COR-L47 (cell line): ENCODE results near the gene SLC4A5.
"Not testable (repeated sequence)": the region's sequence is repeated elsewhere in the genome, so short reads cannot be mapped to it uniquely, and the experiment has no call there.

Experiments used
- DNase-seq: peaks from one replicate; lab custom pipeline; 2025; lab: John Stamatoyannopoulos, UW

The SLC4A5 gene

GRCh38 chr2:74367789-74368188, 24.6 kb upstream of the SLC4A5 start:
- DNase-seq, result no peak

DNA sequence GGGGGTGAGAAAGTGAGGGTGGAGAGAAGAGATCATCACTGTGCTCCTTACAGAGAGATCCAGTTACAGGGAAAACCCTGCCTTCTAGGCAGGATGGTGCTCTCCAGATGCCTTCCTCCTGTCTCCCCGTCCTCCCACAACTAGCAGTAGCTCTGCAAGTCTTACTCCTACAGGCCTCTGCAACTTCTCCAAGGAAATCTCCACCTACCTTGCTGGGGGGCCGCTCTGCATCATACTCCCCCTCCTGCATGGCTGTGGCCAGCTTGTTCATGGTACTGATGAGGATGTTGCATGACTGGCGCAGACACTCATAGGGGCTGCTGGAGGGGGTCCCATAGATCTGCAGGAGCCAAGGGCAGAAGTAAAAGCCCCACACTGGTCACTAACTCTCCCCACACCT, 22.8 kb upstream of the SLC4A5 start:
- no peak for DNase-seq

- no peak for DNase-seq
Observed at GRCh38 chr2:74364533-74365505, 21.6 kb upstream of the SLC4A5 start.

DNA sequence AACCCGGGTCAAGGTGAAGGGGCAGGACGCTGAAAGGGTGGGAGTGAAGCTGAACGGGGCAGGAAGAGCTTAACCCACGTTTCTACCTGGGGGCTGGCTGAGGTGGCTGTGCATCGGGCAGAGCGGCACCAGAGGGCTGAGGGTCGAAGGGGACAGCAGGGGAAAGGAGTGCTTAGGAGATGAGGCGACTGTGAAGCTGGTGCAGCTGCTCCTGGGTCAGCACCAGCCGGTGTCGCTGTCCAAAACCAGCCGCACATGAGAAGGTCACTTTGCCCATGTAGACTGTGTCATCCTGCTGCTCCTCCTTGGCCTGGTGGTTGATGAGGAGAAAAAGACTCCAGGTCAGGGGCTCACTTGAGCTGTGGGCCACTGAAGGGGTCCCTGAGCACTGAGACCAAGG, 18.1 kb upstream of the SLC4A5 start:
- DNase-seq, result no peak

GRCh38 chr2:74357627-74358026, 14.4 kb upstream of the SLC4A5 start:
- no peak for DNase-seq

DNA sequence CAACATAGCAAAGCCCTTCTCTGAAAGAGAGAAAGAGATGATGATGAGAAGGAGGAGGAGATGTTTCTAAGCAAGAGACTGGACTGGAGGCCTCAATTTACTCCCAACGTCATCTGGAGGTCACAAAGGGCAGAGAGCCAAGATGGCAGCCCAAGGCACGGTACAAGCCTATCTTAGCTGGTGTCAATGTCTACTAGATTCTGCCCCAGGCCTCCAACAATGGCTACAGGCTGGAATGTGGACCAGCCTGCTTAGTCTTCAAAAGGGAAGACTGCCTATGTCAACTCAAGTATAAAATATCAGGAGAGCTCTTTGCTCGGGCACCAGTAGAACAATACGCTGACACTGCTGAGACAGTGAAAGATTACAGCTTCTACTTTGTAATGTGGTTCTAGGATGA, 6.7 kb upstream of the SLC4A5 start:
- no peak for DNase-seq

GRCh38 chr2:74347742-74348141, 4.5 kb upstream of the SLC4A5 start:
- no peak for DNase-seq

DNA sequence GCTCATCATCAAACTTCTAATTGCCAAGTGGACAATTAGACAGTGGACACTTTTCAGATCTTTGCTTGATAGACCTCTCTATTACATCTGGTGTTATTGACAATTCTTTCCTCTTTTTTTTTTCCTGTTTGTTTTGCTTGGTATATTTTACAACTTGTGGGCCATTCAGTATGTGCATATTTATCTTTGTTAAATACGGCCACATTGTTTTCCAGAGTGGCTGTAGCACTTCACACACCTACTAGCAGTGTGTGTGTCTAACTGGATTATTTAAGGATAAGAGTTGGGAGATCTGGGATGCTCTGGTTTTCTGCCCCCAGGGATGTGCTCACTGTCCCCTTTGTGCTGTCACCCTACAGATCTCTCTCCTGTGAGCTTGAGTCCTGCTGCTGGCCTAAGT, 4.1 kb upstream of the SLC4A5 start:
- no peak for DNase-seq

DNA sequence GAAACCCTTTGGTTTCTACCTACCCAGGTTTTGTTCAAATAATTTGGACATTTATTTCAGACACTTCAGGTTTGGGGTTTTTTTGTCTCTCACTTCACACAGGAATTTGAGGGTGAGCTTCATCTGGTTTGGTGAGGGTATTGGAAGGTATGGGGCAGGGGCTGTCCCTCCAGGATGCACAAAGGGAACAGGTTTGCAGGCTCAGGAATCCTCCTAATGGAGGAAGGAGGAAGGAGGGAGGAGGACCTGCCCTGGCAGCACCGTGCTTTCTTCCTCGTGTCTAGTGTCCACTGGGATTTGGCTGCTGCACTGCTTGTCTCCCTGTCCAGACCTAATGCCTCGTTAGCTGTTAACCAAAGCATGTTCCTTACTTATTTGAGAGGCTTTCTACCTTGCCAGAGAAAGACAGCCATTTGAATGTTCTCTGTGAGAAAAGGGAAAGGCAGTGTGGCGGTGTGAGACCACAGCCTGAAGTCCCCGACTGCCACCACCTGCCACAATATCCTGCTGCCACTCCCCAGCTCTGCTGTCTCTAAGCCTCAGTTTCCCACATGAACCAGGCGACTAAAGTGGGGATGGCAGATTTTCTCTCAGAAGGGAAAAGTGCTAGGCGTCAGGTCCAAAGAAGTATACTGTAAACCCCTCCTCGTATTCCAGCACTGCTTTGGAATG, 2.2 kb upstream of the SLC4A5 start:
- DNase-seq, result no peak

GRCh38 chr2:74336227-74336626, 7.0 kb downstream of the SLC4A5 start:
- not testable (repeated sequence) for DNase-seq

GRCh38 chr2:74334931-74335333, 8.3 kb downstream of the SLC4A5 start:
- peak; percentile 26 for DNase-seq

GRCh38 chr2:74333896-74334586, 9.2 kb downstream of the SLC4A5 start:
- DNase-seq, result no peak

- DNase-seq, result peak; percentile 35
Observed at GRCh38 chr2:74333175-74333574, 10.0 kb downstream of the SLC4A5 start.

GRCh38 chr2:74332550-74333174, 10.6 kb downstream of the SLC4A5 start:
- no peak for DNase-seq

DNA sequence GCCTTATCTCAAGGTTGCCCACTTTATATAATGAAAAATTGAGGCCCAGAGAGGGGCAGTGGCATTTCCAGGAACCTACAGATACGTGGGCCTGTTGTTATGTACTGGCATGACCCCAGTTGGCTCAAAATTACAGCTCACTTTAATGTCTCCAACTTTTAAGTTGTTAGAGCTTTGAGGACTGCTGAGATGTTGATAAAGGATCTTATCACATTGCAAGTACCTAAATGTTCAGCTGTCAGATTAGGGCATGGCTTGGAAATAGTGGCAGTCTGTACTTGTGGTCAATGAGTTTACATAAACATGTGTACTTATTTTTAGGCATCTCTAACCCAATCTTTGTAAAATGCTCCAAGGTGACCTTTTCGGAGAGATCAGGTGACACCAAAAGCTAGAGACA, 14.6 kb downstream of the SLC4A5 start:
- no peak for DNase-seq

GRCh38 chr2:74328074-74328473, 15.1 kb downstream of the SLC4A5 start:
- DNase-seq, result no peak

DNA sequence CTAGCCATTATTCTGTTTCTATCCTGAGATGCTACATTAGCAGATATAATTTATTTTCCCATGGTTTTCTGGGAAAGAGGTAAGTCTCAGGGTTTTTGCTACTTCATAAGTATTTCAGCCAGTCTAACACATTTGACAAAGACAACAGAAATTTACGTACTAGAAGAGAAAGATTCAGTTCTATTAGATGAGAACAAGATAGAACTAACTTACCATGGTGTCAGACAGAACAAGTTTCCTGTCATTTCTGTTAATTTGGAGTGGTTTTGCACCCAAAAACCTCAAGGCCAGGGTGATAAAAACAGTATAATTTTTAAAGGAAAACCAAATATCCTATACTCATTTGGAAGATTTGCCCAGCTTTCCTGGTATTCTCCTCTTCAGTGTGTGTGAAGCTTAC, 15.6 kb downstream of the SLC4A5 start:
- no peak for DNase-seq

DNA sequence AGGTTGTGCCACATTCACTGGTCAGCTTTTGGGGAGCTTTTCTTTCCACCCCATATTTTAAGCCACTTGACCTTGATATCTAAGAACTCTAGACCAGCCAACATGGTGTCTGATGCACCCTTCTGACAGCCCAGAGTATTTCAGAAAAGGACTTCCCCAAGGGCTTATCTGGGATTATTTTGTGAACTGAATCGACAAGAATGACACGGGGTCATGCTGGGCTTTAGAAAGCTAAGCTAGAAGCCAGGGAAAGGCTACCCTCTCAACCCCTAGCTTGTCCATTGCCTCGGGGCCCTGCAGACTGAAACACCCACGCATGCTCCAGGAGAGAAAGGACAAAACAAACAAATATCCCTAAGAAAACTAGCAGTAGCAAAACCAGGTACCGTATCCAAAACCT, 16.0 kb downstream of the SLC4A5 start:
- DNase-seq, result no peak

GRCh38 chr2:74325815-74326214, 17.4 kb downstream of the SLC4A5 start:
- no peak for DNase-seq

- no peak for DNase-seq
Observed at GRCh38 chr2:74321737-74322136, 21.5 kb downstream of the SLC4A5 start.

DNA sequence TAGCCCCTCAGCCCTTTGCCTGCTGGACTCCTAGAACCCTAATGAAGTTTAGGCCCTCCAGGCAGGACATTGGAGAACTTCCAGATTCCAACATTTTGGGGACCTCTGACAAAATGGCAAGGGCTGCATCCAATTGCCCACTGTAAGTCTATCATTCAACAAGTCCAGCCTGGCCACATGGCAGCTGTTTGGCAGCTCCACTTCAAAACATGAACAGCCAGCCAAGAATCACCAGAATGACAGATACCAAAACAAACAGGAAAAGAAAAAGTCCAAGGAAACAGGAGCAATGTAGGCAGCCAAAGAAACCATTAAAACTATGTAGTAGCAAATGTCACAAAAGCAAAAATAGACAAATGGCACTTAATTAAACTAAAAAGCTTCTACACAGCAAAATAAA, 25.5 kb downstream of the SLC4A5 start:
- no peak for DNase-seq

- DNase-seq, result no peak
Observed at GRCh38 chr2:74316627-74317295, 26.5 kb downstream of the SLC4A5 start.
